Memory B cell (primary cell): ENCODE data around the gene PARL.

Source experiments
- ATAC-seq: fragments of 150-1000 bp; cut with Tn5 transposase; 2 replicates; pipeline ENCODE4 v1.10.0; 2021; ENCODE audit warnings: low read depth, mild to moderate bottlenecking, moderate library complexity
- DNase-seq, 2 donors: peaks; one replicate each; pipeline ENCODE4 v3.0.0; 2022; ENCODE audit warnings: low spot score in 2 of 2
- H3K27ac Mint-ChIP-seq: one replicate; pipeline ENCODE4 v1.8.0; 2022; ENCODE audit warnings: mild to moderate bottlenecking, moderate library complexity, mixed read lengths
- H3K27me3 Mint-ChIP-seq: one replicate; pipeline ENCODE4 v1.8.0; 2022; ENCODE audit warnings: mixed read lengths
- H3K36me3 Mint-ChIP-seq: one replicate; pipeline ENCODE4 v1.8.0; 2022; ENCODE audit warnings: mild to moderate bottlenecking, mixed read lengths
- H3K4me1 Mint-ChIP-seq: one replicate; pipeline ENCODE4 v1.8.0; 2022; ENCODE audit warnings: mixed read lengths
- H3K4me3 Mint-ChIP-seq: one replicate; pipeline ENCODE4 v1.8.0; 2022; ENCODE audit warnings: mild to moderate bottlenecking, moderate library complexity, mixed read lengths
- H3K9me3 Mint-ChIP-seq: one replicate; pipeline ENCODE4 v1.8.0; 2022; ENCODE audit warnings: mixed read lengths

PARL gene

DNA sequence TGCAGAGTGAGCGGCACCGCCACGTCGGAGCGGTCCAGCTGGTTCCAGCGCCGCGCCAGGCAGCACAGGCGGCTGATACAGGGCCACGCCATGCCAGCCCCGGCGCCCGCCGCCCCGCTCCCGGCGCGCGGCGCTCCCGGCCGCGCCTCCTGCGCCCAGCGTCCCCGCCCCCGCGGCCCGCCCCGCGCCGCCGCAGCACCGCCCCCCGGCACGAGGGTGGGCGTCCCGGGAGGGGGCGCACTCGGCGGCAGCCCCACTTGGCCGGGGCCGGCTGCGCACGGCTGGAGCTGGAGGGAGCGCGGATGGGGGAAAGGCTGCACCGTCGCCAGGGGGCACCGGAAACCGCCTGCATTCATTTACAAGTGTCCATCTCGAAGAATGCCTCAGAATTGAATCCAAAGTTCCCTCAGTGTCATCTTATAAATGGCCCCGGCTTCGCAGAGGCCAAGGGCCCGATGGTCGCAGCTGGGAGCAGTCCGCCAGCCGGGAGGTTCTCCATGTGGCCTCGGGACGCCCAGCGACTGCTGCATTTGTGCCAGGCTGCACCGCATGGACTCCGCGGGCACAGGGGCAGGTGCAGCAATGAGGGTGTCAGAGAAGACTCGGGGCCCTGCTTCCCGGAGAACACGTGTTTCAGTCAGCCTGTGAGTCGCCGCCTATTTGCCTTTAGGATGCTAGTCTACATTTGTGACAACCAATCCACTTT lies 59.1 kb downstream of the PARL start, which contains the start of gene MAP6D1:
MAP6D1 (minus strand) TSS at position 122 of the 706 bp plus-strand sequence; CDS start at position 92, 30 bp downstream.
- DNase-seq: peak; percentile 14 to 37
- Mint-ChIP-seq H3K4me3 (peak within 1 kb of the TSS; percentile 75), H3K36me3 (peaks cover 7% of the 10 kb centered on the region), H3K4me1 (peaks cover 7% of the 10 kb centered on the region), H3K27me3 (no peaks in the 10 kb centered on the region), H3K9me3 (no peaks in the 10 kb centered on the region), H3K27ac (no peak within 1 kb of the TSS)
- peak; percentile 71 for ATAC-seq

DNA sequence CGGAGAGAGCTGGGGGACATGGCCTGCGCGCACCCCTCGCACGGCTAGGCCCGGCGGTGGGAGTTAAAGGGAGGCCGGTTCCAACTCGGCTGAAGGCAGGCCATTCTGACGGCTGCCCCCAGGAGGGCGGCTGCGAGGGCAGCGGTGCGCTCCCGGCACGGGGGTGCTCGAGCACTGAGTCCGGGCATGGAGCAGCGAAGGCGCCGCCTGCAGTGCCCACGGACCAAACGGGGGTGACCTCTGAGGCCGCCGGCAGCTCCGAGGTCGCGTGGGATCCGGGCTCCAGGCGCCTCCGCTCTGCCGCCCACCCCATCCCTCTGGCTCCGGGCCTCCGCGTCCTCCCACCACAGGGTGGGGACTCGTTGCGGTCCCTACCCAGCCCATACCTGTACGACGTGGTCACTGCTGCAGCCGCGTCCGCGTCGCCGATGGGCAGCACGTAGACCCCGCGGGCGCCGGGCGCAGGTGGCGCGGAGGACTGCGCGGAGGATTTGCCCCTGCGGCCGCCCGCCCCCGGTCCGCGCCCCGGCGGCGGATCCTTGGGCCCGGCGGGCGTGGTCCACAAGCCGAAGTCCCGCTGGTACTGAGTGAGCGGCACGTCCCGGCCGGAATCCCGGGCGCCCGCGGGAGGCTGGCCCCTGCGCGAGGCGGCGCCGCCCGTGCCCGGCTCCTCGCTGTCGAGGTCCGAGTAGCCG lies 59.8 kb downstream of the PARL start:
- peak; percentile 1 to 16 for DNase-seq
- ATAC-seq: peak; percentile 28
- Mint-ChIP-seq H3K36me3 (peaks cover 3% of the 10 kb centered on the region), H3K27me3 (no peaks in the 10 kb centered on the region), H3K27ac (no peak overlapping the region), H3K4me1 (peaks cover 7% of the 10 kb centered on the region), H3K4me3 (peak overlapping the region; percentile 75), H3K9me3 (no peaks in the 10 kb centered on the region)

DNA sequence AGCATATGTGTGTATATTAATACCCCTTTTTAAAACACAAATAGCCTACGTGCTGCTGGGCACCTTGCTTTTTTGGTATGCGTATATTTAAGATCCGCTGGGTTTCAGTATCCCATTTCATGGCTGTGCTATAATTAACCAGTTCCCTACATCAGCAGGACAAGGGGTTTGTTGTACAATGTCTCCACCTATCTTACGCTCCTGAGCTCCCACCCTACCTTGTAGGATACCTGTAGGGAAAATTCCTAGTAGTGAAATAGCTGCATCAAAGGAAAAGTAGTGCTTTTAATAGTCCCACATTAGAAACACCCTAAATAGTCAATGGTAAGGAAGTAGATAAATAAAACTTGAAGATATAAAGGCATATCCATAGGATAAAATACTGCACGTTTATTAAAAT lies 60.7 kb downstream of the PARL start:
- peaks cover 7% of the 10 kb centered on the region for H3K4me1 Mint-ChIP-seq
- no peak overlapping the region for H3K27ac Mint-ChIP-seq
- DNase-seq (no peak), ATAC-seq (no peak)
- H3K9me3 Mint-ChIP-seq: no peaks in the 10 kb centered on the region
- peaks cover 6% of the 10 kb centered on the region for H3K36me3 Mint-ChIP-seq
- no peaks in the 10 kb centered on the region for H3K27me3 Mint-ChIP-seq
- peak overlapping the region; percentile 75 for H3K4me3 Mint-ChIP-seq

DNA sequence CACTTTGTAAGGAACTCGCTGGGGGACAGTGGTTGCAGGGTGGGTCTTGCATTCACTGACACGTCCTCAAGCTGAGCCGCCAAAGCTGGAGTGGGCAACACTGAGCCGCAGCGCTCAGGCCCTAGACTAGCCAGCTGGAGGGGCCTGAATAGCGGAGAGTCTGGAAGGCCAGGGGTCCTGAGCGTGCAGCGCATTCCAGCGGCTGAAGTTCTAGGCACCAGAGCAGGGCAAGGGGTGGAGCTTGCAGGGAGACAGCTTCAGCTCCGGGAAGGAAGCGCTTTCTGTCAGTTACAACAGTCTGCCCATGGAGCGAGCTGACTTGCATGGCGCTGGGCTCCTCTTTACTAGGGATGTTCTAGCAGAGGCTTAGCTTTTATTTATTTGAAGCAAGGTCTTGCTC lies 62.0 kb downstream of the PARL start:
- DNase-seq (no peak), ATAC-seq (no peak)
- H3K27me3 Mint-ChIP-seq: no peaks in the 10 kb centered on the region
- H3K36me3 Mint-ChIP-seq: peaks cover 6% of the 10 kb centered on the region
- H3K27ac Mint-ChIP-seq: no peak overlapping the region
- peaks cover 7% of the 10 kb centered on the region for H3K4me1 Mint-ChIP-seq
- no peak overlapping the region for H3K4me3 Mint-ChIP-seq
- H3K9me3 Mint-ChIP-seq: no peaks in the 10 kb centered on the region

GRCh38 chr3:183819831-183820230 lies 64.8 kb downstream of the PARL start:
- H3K27me3 Mint-ChIP-seq: no peaks in the 10 kb centered on the region
- H3K4me1 Mint-ChIP-seq: peaks cover 10% of the 10 kb centered on the region
- peaks cover 11% of the 10 kb centered on the region for H3K36me3 Mint-ChIP-seq
- H3K4me3 Mint-ChIP-seq: no peak overlapping the region
- H3K9me3 Mint-ChIP-seq: no peaks in the 10 kb centered on the region
- H3K27ac Mint-ChIP-seq: no peak overlapping the region
- ATAC-seq (no peak), DNase-seq (no peak)

DNA sequence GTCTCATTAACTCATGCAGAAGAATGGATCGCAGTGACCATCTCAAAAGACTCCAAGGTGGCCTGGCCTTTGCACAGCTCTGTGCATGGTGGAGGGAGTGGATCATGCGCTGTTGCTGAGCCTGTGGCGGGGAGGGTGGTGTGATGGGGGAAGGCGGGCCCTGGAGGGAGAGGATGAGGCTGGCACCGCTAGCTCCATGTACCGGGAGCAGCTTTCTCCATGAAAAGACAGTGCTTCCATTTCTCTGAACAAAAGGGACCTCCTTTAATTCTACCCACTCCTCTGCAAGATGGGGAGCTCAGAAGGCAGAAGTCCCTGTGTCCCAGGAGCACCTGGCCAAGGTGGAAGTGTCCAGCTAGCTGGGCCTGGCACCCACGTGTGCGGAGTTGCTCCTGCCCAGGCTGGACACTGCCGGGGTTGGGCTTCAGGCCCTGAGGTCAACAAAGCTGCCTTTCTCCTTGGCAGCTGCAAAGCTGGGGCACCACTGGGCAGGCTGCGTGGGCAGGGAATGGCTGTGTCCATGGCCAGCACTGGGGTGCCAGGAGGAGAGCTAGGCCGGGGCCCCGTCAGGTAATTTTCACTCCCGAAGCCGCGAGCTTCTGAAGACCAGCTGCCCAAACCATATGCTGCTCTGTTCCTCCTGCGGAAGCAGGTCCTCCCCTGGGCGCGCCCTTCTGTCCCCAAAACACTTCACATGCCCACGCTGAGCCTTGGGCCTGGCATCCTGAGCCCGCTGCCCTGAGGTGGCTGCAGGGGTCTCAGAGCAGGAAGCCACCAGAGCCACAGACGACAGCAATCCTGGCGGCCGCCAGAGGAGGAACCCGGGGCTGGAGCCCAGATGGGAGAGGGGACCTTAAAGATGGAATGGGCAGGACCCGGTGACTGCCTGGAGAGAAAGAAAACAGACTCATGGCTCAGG lies 65.7 kb downstream of the PARL start:
- DNase-seq (no peak), ATAC-seq (no peak)
- Mint-ChIP-seq H3K4me1 (peaks cover 7% of the 10 kb centered on the region), H3K36me3 (peaks cover 13% of the 10 kb centered on the region), H3K27ac (no peak overlapping the region), H3K9me3 (no peaks in the 10 kb centered on the region), H3K27me3 (no peaks in the 10 kb centered on the region), H3K4me3 (no peak overlapping the region)

DNA sequence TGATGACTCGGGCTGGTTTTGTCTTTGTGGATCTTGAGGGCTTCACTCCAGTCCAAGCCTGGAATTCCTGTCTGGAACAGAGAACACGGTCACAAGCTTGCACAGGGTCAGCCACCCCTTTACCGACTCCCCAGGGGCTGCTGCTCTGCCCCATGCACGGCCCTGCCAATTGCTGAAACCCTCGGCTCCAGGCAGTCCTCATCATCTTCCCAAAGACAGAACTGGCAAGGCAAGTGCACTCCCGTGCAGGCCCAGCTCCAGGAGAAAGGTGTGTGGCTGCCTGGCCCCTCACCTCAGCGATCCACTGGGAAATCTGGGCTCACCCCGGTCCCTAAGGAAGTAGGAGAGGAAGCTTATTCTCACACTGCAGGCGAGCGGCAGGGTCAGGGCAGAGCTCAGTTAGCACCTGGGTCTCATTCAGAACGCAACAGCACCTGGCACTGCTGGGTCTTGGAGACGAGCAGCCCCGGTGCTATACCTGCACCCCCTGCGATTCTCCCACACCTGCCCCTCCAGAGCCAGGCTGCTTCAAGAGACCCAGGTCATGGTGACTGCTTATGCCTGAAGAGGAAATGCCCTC lies 66.5 kb downstream of the PARL start:
- H3K36me3 Mint-ChIP-seq: peaks cover 13% of the 10 kb centered on the region
- H3K27ac Mint-ChIP-seq: no peak overlapping the region
- no peaks in the 10 kb centered on the region for H3K9me3 Mint-ChIP-seq
- ATAC-seq: no peak
- DNase-seq: no peak
- no peak overlapping the region for H3K4me3 Mint-ChIP-seq
- peaks cover 5% of the 10 kb centered on the region for H3K4me1 Mint-ChIP-seq
- no peaks in the 10 kb centered on the region for H3K27me3 Mint-ChIP-seq

DNA sequence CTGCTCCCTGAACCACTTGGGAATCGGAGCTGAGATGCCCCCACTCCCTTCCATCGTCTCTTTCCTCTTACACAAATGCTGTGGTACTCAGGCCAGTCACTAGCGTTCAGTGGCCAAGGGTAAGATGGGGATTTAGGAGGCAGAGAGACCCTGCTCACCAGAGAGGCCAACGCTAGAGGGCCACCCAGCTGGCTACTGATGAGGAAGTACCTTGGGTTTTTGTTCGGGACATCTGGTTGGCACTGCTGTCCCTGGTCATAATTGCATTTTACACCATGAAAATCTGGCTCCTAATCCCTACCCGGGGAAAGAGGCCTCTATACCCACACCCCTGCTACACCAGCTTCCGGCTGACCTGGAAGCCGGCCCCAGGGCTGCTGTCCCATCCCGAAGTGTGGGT lies 67.0 kb downstream of the PARL start:
- no peak overlapping the region for H3K4me3 Mint-ChIP-seq
- no peak overlapping the region for H3K27ac Mint-ChIP-seq
- peaks cover 5% of the 10 kb centered on the region for H3K4me1 Mint-ChIP-seq
- H3K27me3 Mint-ChIP-seq: no peaks in the 10 kb centered on the region
- H3K36me3 Mint-ChIP-seq: peaks cover 13% of the 10 kb centered on the region
- ATAC-seq (no peak), DNase-seq (no peak)
- H3K9me3 Mint-ChIP-seq: no peaks in the 10 kb centered on the region

DNA sequence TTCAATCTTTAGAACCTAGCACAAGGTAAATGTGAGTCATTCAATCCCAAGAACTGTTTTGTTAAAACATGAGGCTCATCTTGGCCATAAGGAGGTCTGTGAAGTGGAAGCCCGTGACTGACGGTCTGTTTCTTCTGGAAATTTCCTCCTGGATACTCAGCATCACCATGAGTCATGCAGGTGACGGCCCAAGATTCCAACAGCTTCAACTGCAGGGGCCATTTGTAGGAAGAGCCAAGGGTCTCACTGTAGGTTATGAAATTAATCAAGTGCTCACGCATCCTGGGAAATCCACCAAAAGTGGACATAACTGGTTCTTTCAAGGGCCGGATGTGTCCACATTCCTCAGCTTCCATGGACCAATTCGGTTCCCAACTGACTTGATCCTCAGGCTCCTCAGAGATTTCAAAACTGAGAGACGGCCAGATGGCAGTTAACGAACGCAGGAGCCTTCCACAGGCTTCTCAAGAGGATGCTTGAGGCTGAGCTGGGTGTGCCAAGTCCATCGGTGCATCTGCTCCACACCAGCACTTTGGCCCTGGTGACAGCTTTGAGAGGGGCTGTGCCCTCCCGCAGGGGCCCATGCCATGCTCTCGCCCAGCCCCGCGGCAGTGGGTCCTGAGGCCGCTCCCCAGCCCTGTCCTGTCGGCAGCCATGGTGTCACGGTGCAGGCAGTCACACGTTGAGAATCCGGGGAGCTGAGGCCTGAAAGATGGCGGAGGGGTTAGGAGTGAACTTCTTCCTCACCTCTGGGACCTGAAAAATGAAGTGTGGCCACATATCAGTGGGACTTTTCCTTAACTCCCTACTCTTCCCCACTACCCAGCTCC lies 67.8 kb downstream of the PARL start:
- no peak for ATAC-seq
- H3K9me3 Mint-ChIP-seq: no peaks in the 10 kb centered on the region
- H3K36me3 Mint-ChIP-seq: peaks cover 11% of the 10 kb centered on the region
- no peak overlapping the region for H3K4me3 Mint-ChIP-seq
- no peaks in the 10 kb centered on the region for H3K27me3 Mint-ChIP-seq
- H3K4me1 Mint-ChIP-seq: peaks cover 5% of the 10 kb centered on the region
- H3K27ac Mint-ChIP-seq: no peak overlapping the region
- DNase-seq: no peak

DNA sequence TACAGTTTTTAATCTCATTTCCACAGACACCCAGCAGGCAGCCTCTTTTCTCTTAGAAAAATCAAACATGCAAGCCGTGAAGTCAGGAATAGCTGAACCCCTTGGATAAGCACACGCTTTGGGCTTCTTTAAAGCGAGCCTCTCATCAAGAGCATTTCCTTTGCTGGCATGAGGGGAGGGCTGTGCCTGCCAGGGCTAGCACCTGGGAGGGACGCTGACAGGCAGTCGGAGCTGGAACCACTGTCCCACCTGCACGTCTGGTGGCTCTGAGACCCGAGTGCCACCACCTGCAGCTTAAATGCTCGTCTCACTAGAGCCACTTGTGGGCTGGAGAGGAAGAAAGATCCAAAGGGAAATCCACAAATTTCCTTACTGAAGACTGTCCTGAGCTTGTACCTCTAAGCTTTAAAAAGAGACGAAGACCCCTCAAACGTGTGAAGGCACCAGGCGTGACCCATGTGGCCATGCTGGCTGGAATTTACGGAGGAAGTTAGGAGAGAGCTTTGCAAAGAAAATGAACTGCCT lies 68.7 kb downstream of the PARL start:
- H3K4me3 Mint-ChIP-seq: no peak overlapping the region
- no peaks in the 10 kb centered on the region for H3K9me3 Mint-ChIP-seq
- DNase-seq: no peak
- no peaks in the 10 kb centered on the region for H3K27me3 Mint-ChIP-seq
- ATAC-seq: no peak
- peaks cover 5% of the 10 kb centered on the region for H3K4me1 Mint-ChIP-seq
- H3K27ac Mint-ChIP-seq: peak overlapping the region; percentile 2
- H3K36me3 Mint-ChIP-seq: peaks cover 15% of the 10 kb centered on the region

DNA sequence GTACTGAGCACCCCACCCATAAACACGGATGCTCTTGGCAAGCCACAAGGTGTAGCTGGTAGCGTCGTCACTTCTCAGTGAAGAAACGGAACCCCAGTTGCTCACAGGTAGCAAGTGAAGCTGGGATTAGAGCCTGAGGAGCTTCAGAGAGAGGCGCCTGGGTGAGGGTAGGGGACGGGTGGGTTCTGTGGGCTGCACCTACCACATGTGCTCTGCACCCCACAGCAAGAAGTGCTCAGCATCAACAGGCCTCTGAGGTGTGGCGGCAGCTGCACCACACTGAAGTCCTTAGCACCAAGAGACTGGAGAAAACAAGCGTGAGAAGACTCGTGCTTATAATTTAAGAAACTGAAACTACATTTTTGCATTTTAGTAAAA lies 69.1 kb downstream of the PARL start:
- Mint-ChIP-seq H3K9me3 (no peaks in the 10 kb centered on the region), H3K27ac (no peak overlapping the region), H3K4me1 (peaks cover 5% of the 10 kb centered on the region), H3K36me3 (peaks cover 16% of the 10 kb centered on the region), H3K27me3 (no peaks in the 10 kb centered on the region), H3K4me3 (no peak overlapping the region)
- no peak for ATAC-seq
- no peak for DNase-seq

DNA sequence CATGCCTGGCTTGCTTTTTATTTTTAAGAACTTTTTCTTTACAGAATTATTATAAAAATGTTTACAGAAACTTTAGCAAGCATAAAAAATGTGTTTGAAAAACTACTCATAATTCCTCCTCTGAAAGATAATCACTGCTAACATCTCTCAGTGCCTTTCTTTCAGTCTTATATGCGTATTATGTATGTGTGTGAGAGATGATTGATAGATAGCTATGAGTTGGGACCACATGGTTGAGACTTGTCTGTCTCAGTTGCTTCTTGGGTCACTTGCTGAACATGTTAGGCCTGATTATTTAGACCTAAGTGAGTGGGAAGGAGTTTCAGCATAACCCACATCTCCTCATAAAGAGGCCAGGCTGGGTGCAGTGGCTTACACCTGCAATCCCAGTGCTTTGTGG lies 70.4 kb downstream of the PARL start:
- H3K27me3 Mint-ChIP-seq: no peaks in the 10 kb centered on the region
- H3K27ac Mint-ChIP-seq: no peak overlapping the region
- no peak for DNase-seq
- no peak overlapping the region for H3K4me3 Mint-ChIP-seq
- H3K4me1 Mint-ChIP-seq: peaks cover 5% of the 10 kb centered on the region
- H3K36me3 Mint-ChIP-seq: peaks cover 19% of the 10 kb centered on the region
- H3K9me3 Mint-ChIP-seq: no peaks in the 10 kb centered on the region
- ATAC-seq: no peak
